ENCODE results near the gene MED9.

GRCh38 chr17:17507465-17508011 is 30.7 kb downstream of the MED9 start:
- TF ChIP-seq ZNF629 (tag by site-specific recombination; IDR thresholded peaks at IDR 0.05) (no peak), CTCF (tag by site-specific recombination; IDR thresholded peaks at IDR 0.05) (no peak), ZNF398 (tag by site-specific recombination; IDR thresholded peaks at IDR 0.05) (no peak), ZBTB49 (tag by site-specific recombination; IDR thresholded peaks at IDR 0.05; ENCODE audit: low read depth) (no peak), ZNF274 (IDR thresholded peaks at IDR 0.05; ENCODE audit: low read length) (no peak), ZNF274 (tag by site-specific recombination; IDR thresholded peaks at IDR 0.05; ENCODE audit: borderline replicate concordance) (no peak)
